VCaP (cell line): ENCODE measurements around the gene SLC2A8.

Experiments
- H3K27ac ChIP-seq: fragments of 450-650 bp; 2 replicates; pipeline ENCODE4 v1.5.1; 2017
- CTCF ChIP-seq: fragments of 450-650 bp; conservative IDR thresholded peaks from 2 replicates; pipeline ENCODE4 v1.5.1; 2017; ENCODE audit warnings: mild to moderate bottlenecking, moderate library complexity

Gene SLC2A8

GRCh38 chr9:127457191-127457878, 60.4 kb downstream of the SLC2A8 start:
- no peak for TF ChIP-seq CTCF
- no peak overlapping the region for H3K27ac ChIP-seq
